NCI-H2081 treated with DMSO at 0.1 percent for 48 hours (cell line): ENCODE data around the gene LCP2.

Source experiments
- DNase-seq: peaks from one replicate; lab custom pipeline; 2025; lab: John Stamatoyannopoulos, UW

The LCP2 gene

DNA sequence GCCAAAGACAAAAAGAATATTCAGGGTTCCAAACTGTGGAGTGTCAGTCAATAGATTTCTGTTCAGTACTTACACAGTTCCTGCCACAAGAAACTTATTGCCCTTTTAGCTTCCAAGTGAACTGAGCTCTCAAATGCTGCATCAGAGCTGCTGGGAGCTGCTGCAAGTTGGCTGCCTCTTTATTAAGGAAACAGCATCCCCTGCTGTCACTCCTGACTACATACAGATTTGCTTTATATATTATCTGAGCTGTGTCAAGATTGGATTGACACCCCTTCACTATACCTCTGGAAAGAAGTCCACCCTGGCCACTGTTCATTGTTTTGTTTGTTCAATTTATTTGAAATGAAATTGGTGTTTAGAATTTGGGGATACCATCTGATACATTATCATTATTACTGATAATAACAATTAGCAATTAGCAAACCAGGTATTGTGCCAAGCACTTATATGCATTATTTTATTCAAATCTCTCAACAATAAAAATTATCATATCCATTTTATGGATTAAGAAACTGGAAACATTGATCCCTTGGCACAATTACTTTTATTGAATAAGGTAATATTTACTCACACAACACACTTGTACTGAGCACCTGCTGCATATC, 81.2 kb downstream of the LCP2 start:
- DNase-seq: no peak

DNA sequence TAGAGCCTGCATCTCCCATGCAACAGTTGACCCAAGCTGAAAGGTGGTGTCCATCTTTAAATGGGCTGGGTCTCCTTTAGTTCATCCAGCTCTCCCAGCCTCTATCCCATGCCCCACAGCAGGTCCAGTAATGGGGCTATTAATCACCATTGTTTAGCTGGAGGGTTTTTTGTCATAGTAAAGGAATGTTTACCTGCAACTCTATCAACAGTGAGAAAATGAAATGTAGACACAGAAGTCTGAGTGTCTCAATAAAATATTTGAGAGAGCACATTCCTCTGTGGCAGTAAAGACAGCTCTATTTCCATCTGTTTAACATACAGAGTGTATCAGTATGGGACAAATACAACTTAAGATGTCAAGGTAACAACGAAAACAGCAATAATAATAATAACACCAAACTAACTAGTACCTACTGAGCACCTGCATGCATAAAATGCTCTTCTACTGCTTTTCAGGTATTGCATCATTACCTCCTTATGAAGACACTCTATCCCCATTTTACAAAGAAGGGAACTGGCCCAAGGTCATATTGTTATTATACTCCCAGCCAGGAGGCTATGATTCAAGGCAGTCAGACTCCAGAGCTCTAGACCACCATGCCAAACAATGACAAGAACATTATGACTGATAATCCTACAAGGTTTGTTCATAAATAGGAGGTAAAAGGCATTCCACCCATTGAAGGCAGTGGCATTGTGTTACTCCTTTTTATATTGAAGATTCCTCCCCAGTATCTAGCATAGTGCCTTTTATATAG, 85.8 kb downstream of the LCP2 start:
- DNase-seq: no peak

DNA sequence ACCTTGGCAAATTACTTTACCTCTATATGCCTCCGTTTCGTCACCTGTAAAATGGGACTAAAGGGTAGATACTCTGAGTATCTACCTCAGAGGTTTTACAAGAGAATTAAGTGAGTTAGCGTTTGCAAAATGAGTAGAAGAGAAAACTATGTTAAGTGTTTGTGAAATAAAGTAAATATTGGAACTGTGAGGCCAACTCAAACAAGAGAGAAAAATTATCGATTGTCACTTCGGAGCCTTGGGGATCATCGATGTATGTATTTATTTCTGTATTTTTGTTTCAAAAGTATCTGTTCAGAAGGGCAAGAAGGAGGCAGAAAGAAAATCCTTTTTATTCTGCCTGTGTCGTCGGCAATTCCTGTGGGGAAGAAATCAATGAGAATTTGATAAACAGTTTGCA, 90.6 kb downstream of the LCP2 start:
- DNase-seq: no peak

DNA sequence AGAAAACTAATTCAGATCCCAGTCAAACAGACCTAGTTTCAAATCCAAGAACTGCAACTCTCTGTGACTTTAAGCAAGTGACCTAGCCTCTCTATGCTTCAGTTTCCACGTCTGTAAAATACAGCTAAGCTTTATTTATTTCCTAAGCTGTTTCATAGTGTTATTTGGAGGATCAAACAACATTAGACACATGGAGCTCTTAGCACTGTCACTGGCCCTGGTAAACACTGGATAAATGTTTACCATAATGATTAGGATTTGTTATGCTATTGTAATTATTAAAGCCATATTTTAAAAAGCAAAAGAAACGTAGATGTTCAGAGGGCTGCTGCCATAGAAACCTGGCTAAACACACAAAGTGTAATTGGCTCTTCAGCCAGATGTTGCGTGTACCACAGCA, 91.4 kb downstream of the LCP2 start:
- no peak for DNase-seq

DNA sequence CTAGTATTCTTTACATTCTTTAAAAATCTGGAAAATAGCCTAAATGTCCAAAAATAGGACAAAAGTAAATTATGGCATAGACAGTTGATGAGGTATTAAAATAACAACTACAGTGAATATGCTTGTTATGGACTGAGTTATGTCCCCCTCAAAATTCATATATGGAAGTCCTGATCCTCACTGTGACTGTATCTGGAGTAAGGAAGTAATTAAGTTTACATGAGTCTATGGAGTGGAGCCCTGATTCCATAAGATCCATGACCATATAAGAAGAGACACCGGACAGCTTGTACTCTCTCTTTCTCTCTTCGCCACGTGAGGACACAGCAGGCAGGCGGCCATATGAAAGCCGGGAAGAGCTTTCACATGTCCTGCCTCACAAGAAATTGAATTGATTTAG, 93.4 kb downstream of the LCP2 start:
- DNase-seq: no peak

GRCh38 chr5:170202117-170202516, 95.5 kb downstream of the LCP2 start:
- no peak for DNase-seq

GRCh38 chr5:170201311-170201710, 96.3 kb downstream of the LCP2 start:
- DNase-seq: no peak

DNA sequence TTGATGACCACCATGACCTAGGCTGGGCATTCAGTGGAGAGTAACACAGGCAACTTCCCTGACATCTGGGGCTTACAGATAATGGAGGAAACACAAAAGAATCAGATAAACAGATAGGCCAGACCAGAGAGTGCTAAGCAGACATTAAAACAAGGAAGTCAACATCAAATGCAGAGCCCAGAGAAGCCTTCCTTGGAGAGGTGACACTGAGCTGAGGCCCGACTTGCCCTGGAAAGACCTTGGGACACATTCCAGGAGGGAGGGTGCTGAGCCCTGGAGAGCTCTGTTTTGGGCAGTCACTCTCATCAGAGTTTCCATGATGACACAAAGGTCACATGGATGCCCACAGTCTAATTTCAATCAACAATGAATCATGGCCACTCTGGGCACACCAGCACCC, 96.7 kb downstream of the LCP2 start:
- DNase-seq: no peak
